Stomach (tissue), 4 donors: Measurements from ENCODE around the gene SPATA9.

Experiments used
- EP300 ChIP-seq: sonication (generic); formaldehyde crosslinking; IDR thresholded peaks from one replicate; pipeline ENCODE4 v1.6.1; 2017; ENCODE audit warnings: antibody characterized with exemption
- POLR2A ChIP-seq, 4 donors: fragments of 450-650 bp; IDR thresholded peaks; one replicate each; pipeline ENCODE4 v1.6.1; 2016; ENCODE audit warnings: antibody characterized with exemption in 4 of 4, control low read depth in 2 of 4, mild to moderate bottlenecking in 1 of 4, moderate library complexity in 1 of 4
- POLR2AphosphoS5 ChIP-seq, 3 donors: sonication (generic); formaldehyde crosslinking; IDR thresholded peaks; one replicate each; pipeline ENCODE4 v1.6.1; 2016; ENCODE audit warnings: antibody characterized with exemption in 3 of 3
- TF ChIP-seq, protein P1 (sequence below), 7 experiments: fragments of 450-650 bp in 4 of 7; fragments of 200-600 bp in 3 of 7; sonication (generic) in 3 of 7; IDR thresholded peaks; one replicate each; pipeline ENCODE4 v1.5.1; 2016 to 2019; ENCODE audit warnings: antibody characterized with exemption in 7 of 7, control low read depth in 2 of 7, mild to moderate bottlenecking in 1 of 7

DNA sequence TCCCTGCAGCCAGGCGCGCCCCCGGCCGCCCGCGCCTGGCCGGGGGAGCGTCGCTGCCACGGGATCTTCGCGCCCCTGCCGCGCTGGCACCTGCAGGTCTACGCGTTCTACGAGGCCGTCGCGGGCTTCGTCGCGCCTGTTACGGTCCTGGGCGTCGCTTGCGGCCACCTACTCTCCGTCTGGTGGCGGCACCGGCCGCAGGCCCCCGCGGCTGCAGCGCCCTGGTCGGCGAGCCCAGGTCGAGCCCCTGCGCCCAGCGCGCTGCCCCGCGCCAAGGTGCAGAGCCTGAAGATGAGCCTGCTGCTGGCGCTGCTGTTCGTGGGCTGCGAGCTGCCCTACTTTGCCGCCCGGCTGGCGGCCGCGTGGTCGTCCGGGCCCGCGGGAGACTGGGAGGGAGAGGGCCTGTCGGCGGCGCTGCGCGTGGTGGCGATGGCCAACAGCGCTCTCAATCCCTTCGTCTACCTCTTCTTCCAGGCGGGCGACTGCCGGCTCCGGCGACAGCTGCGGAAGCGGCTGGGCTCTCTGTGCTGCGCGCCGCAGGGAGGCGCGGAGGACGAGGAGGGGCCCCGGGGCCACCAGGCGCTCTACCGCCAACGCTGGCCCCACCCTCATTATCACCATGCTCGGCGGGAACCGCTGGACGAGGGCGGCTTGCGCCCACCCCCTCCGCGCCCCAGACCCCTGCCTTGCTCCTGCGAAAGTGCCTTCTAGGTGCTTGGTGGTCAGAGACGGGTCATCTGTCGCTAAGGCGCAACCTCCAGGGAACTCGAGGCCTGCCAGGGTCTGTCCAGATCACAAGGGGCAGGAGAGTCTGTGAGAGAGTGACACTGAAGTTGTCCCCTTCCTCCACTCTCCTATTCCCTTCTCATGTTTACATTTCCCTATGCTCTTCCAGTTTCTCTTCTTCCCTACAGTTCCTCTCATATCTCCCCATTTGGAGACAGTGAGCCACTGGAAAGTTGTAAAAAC is 61.6 kb downstream of the SPATA9 start:
- TF ChIP-seq, protein P1, sequence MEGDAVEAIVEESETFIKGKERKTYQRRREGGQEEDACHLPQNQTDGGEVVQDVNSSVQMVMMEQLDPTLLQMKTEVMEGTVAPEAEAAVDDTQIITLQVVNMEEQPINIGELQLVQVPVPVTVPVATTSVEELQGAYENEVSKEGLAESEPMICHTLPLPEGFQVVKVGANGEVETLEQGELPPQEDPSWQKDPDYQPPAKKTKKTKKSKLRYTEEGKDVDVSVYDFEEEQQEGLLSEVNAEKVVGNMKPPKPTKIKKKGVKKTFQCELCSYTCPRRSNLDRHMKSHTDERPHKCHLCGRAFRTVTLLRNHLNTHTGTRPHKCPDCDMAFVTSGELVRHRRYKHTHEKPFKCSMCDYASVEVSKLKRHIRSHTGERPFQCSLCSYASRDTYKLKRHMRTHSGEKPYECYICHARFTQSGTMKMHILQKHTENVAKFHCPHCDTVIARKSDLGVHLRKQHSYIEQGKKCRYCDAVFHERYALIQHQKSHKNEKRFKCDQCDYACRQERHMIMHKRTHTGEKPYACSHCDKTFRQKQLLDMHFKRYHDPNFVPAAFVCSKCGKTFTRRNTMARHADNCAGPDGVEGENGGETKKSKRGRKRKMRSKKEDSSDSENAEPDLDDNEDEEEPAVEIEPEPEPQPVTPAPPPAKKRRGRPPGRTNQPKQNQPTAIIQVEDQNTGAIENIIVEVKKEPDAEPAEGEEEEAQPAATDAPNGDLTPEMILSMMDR (IDR thresholded peaks at IDR 0.05) = no peak
- TF ChIP-seq EP300 = no peak
- TF ChIP-seq POLR2A (IDR thresholded peaks at IDR 0.05) = no peak
- TF ChIP-seq POLR2AphosphoS5 (IDR thresholded peaks at IDR 0.05) = no peak
